VCaP (cell line): ENCODE measurements around the gene ANKRD44.

Experiments
- H3K27ac ChIP-seq: fragments of 450-650 bp; 2 replicates; pipeline ENCODE4 v1.5.1; 2017
- TF ChIP-seq, protein P1 (sequence below): fragments of 450-650 bp; conservative IDR thresholded peaks from 2 replicates; pipeline ENCODE4 v1.5.1; 2017; ENCODE audit warnings: mild to moderate bottlenecking, moderate library complexity

Gene ANKRD44

DNA sequence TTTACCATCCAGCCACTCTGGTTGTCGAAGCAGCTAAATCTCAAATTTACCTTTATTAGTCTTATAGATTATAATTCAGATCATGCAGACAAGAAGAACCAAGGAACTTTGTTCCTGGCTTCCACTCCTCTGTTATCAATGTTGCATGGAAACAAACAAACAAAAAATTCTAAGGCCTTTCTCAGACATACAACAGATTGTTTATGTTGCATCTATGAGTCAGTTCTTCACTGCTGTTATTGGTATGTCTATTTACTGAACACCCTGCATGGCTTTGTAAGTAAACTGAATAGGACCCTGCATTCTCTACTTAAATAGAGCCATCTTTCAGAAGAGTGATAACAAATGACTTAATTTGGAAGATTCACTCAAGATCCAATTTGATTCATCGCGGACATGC lies 1.6 kb upstream of the ANKRD44 start:
- TF ChIP-seq, protein P1, sequence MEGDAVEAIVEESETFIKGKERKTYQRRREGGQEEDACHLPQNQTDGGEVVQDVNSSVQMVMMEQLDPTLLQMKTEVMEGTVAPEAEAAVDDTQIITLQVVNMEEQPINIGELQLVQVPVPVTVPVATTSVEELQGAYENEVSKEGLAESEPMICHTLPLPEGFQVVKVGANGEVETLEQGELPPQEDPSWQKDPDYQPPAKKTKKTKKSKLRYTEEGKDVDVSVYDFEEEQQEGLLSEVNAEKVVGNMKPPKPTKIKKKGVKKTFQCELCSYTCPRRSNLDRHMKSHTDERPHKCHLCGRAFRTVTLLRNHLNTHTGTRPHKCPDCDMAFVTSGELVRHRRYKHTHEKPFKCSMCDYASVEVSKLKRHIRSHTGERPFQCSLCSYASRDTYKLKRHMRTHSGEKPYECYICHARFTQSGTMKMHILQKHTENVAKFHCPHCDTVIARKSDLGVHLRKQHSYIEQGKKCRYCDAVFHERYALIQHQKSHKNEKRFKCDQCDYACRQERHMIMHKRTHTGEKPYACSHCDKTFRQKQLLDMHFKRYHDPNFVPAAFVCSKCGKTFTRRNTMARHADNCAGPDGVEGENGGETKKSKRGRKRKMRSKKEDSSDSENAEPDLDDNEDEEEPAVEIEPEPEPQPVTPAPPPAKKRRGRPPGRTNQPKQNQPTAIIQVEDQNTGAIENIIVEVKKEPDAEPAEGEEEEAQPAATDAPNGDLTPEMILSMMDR = no peak
- peak overlapping the region; percentile 85; the same call in 1 of the 2 replicates for H3K27ac ChIP-seq

DNA sequence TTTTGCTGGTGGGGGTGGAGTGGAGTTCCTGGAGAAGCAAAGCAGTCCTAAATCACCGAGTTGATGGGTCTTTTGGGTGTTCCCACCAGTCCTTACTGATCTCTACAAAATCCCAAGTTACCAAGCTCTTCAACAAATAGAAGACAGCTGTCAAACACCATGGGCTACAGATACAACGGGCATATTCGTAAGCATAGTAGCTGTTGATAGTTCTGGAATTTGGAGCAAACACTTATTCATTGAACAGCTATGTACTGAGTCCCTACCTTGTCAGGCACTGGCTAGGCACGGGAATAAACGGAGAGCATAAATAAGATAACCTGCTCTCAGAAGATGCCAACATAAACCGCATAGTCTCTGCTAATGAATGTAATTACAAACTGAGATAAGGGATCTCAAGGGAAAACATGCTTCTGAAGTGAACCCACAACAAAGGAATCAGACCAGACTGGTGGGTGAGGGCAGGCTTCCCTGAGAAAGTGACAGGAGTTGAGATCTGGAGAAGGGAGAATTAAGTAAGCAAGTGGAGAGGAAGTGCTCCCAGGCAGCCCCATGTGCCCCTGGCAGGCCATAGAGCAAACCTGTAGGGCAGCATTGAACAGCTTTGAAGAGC lies 947 bp upstream of the ANKRD44 start:
- H3K27ac ChIP-seq = peak overlapping the region; percentile 85
- TF ChIP-seq, protein P1 = no peak

DNA sequence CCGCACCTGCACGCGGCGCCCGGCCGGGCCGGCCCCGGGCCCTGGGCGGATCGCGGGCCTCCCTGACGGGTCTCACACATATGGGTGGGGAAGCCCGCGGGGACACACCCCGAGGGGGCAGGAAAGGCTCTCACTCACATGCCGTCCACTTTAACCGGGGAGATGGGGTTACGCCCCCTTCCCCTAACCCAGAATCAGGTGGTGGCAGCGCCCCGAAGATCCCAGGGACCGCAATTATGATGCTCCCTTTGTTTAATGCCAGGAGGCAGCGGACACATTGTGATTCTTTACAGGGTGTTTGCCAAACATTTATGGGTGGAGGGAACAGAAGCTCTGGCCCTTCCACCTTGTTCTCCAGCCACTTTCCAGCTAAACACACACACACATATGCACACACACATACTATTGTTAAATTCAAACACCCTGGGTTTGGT lies 424 bp upstream of the ANKRD44 start:
- H3K27ac ChIP-seq = peak overlapping the region; percentile 85
- TF ChIP-seq, protein P1 = peak; percentile 37

DNA sequence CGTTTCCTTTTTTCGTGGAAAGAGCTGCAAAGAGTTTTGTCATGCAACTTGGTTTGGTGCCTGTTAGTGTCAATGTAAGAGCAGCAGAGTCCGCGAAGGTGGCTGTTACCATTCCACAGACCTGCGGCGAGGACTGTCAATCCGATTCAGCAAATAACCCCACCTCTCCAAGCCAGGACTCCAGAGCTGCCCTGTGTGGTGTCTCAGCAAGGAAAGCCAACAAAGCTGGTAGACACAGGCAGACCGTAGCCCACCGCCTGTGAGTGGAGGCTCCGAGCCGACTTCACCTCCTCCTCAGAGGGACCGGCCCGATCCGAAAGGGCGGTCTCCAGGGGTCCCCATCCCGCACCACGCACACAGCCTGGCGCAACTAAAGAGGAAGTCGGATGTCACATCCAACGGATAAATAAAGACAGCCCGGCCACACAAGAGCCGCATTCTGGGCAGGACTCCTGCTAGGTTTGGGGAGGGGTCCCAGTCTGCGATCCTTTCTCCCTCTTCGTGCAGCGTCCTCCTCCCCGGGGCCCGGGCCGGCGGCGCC lies 819 bp downstream of the ANKRD44 start:
- H3K27ac ChIP-seq = peak overlapping the region; percentile 85
- TF ChIP-seq, protein P1 = no peak

DNA sequence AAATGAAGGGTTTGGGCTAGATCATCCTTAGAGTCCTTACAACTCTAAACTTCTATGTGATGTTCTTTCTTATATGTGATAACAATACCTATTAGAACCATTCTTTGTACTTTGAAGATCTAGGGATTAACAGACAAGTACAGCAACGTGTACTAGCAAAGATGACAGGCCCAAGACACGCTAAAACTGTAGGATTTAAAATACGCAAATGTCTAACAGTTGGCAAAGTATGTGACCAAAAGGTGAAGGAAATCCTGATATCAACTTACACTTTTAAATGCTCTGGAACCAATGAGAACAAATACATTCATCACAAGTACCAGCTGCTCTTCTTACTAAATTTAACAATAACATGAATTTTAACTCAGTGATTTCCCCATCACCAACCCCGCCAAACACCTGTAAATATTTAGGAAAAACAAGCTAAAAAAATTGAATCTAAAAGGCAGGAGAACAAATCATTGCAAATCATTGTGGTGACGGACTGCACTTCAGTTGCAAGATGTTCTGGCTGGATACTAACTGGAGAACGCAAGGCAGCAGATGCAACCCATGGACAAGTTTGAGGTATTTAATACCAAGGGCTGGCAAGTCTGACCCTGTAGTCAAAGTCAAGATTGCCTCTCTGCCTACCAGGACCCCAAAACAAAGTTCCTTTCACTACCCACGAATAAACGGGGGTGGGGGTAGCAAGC lies 1.4 kb downstream of the ANKRD44 start:
- peak overlapping the region; percentile 85 for H3K27ac ChIP-seq
- TF ChIP-seq, protein P1 = no peak

DNA sequence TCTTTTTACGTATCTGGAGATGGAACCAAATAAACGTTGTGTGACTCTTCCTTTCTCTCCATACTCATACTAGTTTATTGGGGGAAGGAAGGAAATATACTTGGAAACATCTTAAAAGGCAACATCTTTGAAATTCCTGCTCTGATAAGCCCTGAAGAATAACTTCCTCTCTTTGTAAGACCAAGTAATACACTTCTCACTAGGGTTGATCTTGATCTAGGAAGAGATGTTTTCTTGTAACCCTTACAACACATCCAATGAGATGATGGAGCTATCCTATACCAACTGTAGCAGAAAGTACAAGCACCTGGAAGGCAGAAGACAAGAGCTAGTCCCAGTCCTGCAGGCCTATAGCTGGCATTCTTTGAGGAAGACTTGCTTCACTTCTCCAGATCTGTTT lies 2.0 kb downstream of the ANKRD44 start:
- H3K27ac ChIP-seq = no peak overlapping the region
- TF ChIP-seq, protein P1 = no peak

DNA sequence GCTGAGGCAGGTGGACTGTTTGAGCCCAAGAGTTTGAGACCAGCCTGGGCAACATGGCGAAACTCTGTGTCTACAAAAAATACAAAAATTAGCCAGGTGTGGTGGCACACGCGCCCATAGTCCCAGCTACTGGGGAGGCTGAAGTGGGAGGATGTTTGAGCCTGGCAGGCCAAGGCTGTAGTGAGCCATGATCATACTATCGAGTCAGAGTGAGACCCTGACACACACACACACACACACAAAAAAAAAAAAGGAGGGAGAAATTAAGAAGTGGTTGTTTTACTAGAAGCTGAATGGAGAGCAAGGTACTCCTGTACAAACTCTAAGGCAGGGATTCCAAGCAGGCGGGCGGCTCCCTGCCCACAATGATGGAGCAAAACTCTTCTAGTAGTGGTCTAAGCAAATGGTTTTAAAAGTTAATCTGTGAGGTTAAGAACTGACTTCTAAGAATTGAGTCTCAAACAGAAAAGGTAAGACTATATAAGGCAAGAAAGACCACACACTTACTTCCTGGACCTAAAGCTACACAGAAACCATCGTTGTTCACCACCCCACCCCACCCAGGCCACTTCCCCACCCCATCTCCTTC lies 2.6 kb downstream of the ANKRD44 start:
- H3K27ac ChIP-seq = no peak overlapping the region
- TF ChIP-seq, protein P1 = no peak
